ENCODE data around the gene PDZD8.
A peak's percentile ranks its signal among the peaks of the same experiment; 100 is the strongest.

Gene PDZD8

DNA sequence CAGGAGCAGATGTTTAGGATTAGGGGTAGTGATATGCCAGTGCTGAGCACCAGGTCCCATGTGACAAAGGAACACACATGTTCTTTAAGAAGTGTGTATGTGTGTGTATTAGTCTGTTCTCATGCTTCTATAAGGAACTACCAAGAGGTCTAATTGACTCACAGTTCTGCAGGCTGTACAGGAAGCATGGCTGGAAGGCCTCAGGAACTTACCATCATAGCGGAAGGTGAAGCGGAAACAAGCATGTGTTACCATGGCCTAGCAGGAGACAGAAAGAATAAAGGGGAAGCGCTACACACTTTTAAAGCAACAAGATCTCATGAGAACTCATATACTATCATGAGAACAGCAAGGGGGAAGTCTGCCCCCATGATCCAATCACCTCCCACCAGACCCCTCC, 22.8 kb upstream of the PDZD8 start:
- DNase-seq (ENCODE audit: low read depth, low spot score) = no peak
- TF ChIP-seq, protein P1, sequence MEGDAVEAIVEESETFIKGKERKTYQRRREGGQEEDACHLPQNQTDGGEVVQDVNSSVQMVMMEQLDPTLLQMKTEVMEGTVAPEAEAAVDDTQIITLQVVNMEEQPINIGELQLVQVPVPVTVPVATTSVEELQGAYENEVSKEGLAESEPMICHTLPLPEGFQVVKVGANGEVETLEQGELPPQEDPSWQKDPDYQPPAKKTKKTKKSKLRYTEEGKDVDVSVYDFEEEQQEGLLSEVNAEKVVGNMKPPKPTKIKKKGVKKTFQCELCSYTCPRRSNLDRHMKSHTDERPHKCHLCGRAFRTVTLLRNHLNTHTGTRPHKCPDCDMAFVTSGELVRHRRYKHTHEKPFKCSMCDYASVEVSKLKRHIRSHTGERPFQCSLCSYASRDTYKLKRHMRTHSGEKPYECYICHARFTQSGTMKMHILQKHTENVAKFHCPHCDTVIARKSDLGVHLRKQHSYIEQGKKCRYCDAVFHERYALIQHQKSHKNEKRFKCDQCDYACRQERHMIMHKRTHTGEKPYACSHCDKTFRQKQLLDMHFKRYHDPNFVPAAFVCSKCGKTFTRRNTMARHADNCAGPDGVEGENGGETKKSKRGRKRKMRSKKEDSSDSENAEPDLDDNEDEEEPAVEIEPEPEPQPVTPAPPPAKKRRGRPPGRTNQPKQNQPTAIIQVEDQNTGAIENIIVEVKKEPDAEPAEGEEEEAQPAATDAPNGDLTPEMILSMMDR (IDR thresholded peaks at IDR 0.05; ENCODE audit: low read depth, low read length) = no peak
- in situ Hi-C loops (cut with HindIII; ENCODE audit: low sequenced_read_pairs) = no loop called here
- no peak overlapping the region for H3K4me3 ChIP-seq (ENCODE audit: low read depth, low read length)

DNA sequence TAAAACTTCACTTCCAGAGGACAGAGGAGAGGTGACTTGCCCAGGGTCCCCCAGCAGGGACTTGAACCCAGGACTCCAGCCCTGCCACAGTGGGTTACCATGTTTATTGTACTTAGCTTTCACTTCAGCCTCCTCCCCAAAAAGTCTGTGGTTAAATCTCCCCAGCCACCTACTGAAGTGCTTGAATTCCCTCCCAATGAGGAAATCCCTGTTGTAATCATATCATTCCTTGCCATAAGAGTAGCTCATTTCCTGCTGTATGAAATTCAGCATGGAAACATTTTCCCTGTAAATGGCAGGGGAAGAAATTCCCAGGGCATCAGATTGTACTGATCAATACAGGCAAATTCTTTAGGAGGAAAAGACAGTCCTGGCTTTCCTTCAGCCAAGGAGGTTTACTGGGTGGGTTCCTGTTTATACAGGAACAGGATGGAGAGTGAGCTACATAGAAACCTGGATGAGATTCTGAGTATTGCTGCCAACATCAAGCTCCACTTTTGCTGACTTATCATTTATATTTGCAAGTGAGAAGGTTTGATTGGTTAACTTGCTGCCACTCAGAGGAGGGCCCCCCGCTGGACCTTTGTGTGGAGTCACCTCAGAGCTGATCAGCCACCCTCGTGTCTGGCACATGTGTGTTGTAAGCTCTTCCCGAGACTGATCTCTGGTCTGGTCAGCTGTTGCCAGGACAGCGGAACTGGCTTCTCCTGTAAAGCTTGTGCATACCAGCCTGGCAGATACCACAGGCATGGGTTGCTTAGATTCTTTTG, 16.4 kb upstream of the PDZD8 start:
- DNase-seq (ENCODE audit: low read depth, low spot score) = peak; percentile 63
- in situ Hi-C loops (cut with HindIII; ENCODE audit: low sequenced_read_pairs) = no loop called here
- TF ChIP-seq, protein P1 (IDR thresholded peaks at IDR 0.05; ENCODE audit: low read depth, low read length) = no peak
- no peak overlapping the region for H3K4me3 ChIP-seq (ENCODE audit: low read depth, low read length)

DNA sequence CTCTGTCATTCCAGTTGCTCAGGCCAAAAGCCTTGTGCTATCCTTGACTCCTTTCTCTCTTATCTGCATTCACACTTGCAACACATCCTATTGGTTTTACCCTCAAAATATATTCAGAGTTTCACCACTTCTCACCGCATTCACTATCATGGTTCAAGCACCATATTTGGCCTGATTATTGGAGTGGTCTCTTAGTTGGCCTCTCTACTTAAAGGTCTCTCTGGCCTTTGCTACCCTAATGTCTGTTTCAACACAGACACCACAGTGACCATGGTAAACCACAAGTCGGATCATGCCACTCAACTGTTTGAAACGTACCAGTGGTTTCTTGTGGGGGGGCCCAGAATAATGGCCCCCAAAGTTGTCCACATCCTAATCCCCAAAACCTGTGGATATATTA, 15.2 kb upstream of the PDZD8 start:
- TF ChIP-seq, protein P1 (IDR thresholded peaks at IDR 0.05; ENCODE audit: low read depth, low read length) = no peak
- no peak for DNase-seq (ENCODE audit: low read depth, low spot score)
- no peak overlapping the region for H3K4me3 ChIP-seq (ENCODE audit: low read depth, low read length)
- in situ Hi-C loops (cut with HindIII; ENCODE audit: low sequenced_read_pairs) = no loop called here

DNA sequence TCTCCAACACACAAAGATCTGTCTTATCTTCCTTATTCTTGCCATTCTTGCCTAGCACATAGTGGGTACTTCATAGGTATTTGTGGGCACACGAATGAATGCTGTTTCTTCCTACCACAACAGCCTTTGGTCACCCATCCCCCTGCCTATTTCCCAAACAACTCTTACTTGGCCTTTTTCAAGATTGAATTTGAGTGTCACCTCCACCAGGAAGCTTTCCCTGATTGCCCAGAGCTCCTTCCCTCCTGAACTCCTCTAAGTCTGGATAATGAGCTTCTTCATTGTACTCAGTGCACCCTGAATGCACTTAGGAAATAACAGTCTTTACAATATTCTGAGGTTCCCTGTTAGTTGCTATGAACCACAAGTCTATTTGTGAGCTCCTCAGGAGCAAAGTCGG, 11.6 kb upstream of the PDZD8 start:
- no peak for DNase-seq (ENCODE audit: low read depth, low spot score)
- H3K4me3 ChIP-seq (ENCODE audit: low read depth, low read length) = no peak overlapping the region
- in situ Hi-C loops (cut with HindIII; ENCODE audit: low sequenced_read_pairs) = no loop called here

DNA sequence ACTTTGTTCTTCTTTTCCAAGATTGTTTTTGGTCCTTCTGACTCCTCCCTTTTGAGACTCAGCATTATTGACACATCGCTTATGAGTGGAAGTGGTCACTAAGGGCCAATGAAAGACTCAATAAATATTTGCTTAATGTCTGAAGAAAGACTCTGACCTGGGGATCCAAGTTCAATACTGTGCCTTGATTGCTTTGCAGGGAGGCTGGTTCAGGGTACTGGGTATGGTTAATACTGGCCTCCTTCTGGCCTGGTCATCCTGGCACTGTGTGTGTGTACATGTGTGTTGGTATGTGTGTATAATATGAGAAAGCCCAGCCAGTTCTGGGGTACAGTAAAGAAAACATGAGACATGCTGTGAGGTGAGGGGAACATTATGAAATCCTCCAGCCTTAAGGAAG, 7.6 kb upstream of the PDZD8 start:
- in situ Hi-C loops (cut with HindIII; ENCODE audit: low sequenced_read_pairs) = no loop called here
- no peak for DNase-seq (ENCODE audit: low read depth, low spot score)
- no peak overlapping the region for H3K4me3 ChIP-seq (ENCODE audit: low read depth, low read length)
- TF ChIP-seq, protein P1 (IDR thresholded peaks at IDR 0.05; ENCODE audit: low read depth, low read length) = no peak

More for the DNA sequence above, 11.6 kb upstream of the PDZD8 start:
- TF ChIP-seq, protein P1 (IDR thresholded peaks at IDR 0.05; ENCODE audit: low read depth, low read length) = no peak

DNA sequence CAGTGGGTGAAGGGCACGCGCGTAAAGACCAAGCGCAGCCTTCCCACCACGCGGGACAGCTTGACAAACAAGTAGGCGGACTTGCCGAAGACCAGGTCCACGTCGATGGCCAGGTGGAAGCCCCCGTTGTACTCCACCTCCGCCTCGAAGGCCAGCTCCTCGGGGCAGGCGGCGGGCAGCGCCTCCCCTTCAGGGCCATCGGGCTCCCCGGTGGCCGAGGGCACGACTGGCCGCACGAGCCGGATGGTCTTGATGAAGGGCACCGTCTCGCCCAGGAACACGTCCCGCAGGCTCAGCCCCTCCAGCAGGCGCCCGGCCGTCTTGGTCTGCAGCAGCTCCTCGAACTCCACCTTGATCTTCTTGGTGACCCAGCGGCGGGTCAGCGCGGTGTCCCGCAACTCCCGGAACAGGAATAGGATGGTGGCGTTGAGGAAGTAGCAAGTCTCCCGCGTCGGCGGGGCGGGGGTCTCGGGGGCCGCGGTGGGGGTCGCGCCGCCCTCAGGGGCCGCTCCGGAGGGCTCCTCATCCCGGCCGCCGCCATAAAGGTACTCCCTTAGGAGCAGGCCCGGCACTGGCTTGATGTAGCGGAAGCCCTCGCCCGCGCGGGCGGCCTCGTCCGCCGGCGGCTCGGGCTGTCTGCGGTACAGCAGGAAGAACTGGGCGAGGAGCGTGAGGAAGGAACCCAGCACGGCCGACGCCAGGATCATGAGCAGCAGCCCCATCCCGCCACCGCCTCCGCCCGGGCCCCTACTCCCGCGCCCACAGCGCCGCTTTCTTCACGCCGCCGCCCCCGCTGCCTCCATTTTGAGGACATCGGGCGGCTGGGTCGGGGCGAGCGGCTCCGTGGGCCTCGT, 507 bp downstream of the PDZD8 start:
- TF ChIP-seq, protein P1 (IDR thresholded peaks at IDR 0.05; ENCODE audit: low read depth, low read length) = no peak
- in situ Hi-C loops (cut with HindIII; ENCODE audit: low sequenced_read_pairs) = no loop called here
- DNase-seq (ENCODE audit: low read depth, low spot score) = peak; percentile 44
- H3K4me3 ChIP-seq (ENCODE audit: low read depth, low read length) = peak overlapping the region; percentile 64

All from astrocyte of the spinal cord (primary cell).